HG02970 (cell line): Measurements from ENCODE around the gene MLXIP.
"Not testable (repeated sequence)": the region's sequence is repeated elsewhere in the genome, so short reads cannot be mapped to it uniquely, and the experiment has no call there.

Source experiments
- ATAC-seq: cut with Tn5 transposase; IDR thresholded peaks from one replicate; pipeline ENCODE4 v1.9.1; 2021; ENCODE audit warnings: mild to moderate bottlenecking, moderate library complexity, moderate number of reproducible peaks; ENCODE audit not compliant: unreplicated experiment, low FRiP score

MLXIP gene

DNA sequence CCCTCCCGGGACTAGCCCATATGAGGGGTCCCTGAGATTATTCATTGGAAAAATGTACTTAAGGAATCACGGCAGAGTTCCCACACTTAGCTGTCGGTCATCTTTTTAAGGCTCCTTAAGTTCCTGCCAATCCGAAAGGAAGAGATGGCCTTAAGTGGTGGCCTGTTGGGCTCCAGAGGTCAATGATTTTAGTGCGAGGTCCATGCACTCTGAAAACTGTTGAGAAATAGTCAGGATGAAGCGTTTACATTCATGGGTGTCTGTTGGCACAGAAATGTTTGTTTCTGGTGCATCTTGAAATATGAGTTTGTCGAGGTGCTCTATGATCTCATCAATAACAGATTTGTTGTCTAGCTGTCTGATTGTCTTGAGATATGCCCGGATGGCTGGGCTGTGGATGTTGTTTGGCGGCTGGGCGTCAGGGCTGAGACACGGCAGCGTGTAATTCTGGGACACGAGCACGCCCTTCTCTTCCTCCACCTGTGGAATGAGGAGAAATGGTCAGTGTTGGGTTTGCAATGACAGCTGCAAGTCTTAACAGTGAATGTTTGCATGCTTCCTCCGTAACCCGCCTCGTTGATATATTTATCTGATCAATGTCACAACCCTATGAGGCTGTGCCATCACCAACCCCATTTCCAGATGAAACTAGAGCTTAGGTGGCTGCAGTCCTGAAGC, 93.8 kb downstream of the MLXIP start:
- ATAC-seq: no peak

DNA sequence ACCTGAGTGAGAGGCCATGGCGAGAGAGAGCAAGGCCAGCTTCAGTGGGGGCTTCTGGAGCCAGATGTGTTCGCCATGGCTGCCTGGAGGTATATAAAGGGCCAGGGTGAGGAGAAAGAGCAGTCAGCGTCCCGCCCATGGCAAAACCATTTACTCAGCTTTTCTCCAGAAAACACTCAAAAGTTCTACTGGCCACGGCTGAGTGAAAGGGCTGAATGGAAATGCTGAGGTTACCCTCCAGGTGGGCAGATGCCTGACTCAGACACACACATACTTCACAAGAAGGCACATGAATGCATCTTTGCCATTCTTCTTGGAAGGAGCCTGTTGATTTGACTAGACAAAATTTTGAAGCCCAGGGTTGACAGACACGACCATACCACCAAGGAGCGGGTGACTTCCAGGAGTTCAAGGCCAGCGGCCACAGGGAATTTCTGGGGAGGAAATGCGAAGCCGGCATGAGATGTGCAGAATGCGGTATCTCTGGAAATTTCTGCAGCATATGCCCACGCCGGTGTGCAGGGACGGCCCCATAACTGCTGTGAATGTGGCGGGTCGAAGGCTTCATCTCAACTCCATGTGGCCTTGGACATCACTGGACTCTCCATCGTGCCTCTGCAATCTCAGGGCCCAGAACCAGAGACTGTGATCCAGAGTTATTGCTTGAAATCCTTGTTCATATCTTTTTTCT, 95.7 kb downstream of the MLXIP start, which contains the start of gene IL31:
Gene IL31, minus strand, starts transcription at position 67 of the 691 bp plus-strand sequence. Its CDS starts 49 bp downstream, at position 18.
- ATAC-seq: no peak

DNA sequence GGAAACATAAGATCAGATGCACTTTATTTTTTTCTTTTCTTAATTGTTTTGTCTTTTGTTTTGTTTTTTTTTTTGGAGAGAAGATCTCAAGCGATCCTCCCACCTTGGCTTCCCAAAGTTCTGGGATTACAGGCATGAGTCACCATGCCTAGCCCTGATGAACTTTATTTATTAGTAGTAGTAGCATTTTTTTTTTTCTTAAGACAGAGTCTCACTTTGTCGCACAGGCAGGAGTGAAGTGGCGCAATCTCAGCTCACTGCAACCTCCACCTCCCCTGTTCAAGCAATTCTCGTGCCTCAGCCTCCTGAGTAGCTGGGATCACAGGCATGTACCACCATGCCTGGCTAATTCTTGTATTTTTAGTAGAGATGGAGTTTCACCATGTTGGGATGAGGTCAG, 97.9 kb downstream of the MLXIP start:
- not testable (repeated sequence) for ATAC-seq

DNA sequence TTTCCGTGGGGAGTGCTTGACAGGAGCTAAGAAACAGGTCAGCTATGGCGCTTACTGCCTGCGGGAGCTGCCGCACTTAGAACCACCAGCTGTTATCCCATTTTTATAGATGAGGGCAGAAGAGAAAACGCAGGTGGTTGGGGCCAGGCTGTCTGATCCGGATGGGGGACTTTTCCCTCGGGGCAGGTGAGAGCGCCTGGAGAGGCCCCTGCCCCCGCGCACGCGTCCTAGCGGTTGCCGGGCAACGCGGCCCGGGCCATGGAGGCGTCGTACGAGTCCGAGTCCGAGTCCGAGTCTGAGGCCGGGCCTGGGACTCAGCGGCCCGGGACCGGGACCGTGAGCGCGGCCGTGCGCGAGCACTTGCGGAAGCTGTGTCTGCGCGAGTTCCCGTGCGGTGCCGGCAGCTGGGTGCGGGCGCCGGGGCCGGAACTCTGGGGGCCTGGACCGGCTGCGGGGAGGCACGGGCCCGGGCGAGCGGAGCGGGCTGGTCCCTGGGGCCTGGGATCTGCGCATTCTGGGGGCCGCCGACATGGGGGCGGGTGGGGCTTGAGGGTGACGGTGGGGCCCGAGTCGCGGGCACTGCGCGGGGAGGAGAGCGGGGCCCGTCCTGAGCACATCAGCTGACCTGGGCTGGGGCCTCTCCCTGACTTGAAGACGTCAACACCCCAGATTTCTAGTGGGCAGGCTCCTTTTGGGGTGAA, 104.5 kb downstream of the MLXIP start, which contains the start of gene LRRC43:
Gene LRRC43, plus strand, starts transcription at position 237 of the 701 bp plus-strand sequence. Its CDS starts 22 bp downstream, at position 259.
- ATAC-seq: no peak

DNA sequence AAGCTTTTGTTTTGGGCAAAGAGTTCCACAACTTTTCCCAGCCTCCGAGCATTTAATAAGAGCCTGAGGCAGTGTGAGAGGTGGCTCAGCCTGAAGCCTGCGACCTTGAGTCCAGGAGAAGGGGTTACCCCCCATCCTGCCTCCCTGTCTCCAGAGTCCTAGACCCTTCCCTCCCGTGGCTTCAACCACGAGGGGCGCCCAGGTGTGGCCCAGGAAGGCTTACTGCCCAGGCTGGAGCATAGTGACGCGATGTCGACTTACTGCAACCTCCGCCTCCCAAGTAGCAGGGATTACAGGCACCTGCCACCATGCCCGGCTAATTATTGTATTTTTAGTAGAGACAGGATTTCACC, 105.0 kb downstream of the MLXIP start:
- no peak for ATAC-seq

DNA sequence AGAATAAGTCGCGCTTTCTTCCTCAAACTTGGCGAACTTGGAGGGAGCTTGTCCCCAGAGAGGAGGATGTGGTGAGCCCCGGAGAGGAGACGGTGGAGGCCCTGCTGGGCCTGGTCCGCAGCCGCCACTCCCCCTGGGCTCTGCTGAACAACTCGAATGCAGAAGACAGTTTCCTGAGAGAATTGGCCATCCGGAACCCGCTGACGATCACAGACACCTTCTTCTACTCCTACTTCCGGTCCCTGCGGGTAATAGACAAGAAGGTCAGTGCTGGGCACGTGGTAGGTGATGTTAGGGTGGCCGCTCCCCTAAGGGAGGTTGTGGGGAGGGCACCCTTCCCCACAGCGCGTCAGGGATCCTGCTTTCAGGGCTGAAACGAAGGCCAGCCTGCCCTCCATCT, 106.0 kb downstream of the MLXIP start:
- no peak for ATAC-seq

DNA sequence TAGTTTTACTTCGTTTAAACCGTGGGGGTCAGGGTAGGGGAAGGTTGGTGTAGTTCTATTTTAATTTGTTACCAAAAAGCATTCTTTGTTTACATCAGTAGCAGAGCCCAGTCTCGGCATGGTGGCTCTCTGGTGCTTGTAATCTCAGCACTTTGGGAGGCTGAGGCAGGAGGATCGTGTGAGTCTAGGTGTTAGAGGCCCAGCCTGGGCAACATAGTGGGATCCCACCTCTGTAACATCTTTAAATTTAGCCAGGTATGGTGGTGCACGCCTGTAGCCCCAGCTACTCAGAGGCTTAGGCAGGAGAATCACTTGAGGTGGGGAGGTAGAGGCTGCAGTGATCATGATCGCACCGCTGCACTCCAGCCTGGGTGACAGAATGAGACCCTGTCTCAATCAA, 106.5 kb downstream of the MLXIP start:
- ATAC-seq: no peak

DNA sequence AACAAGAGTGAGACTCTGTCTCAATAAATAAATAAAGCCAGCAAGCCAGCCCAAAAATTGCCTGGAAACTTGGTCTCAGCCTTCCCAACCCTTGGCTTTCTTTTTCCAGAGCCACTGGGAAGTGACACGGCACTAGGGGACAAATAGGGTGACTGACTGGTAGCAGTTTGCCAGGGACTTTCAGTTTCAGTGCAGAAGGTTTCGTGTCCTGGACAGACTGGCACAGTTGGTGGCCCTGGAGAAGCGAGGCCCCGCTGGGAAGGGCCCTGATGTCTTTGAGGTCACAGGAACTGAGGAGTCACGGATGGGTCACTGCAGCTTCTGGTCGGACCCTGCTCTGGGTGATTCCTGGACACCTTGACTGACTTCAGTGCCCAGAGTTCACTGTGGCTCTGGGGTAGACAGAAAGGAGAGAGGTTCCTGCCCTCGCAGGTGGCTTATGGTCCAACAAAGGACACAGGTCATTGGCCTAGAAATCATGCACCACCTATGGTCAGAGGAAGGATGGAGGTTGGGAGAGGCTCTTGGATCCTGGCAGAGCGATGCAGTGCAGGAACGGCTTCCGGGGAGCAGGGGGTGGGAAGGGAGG, 107.0 kb downstream of the MLXIP start:
- ATAC-seq: no peak

DNA sequence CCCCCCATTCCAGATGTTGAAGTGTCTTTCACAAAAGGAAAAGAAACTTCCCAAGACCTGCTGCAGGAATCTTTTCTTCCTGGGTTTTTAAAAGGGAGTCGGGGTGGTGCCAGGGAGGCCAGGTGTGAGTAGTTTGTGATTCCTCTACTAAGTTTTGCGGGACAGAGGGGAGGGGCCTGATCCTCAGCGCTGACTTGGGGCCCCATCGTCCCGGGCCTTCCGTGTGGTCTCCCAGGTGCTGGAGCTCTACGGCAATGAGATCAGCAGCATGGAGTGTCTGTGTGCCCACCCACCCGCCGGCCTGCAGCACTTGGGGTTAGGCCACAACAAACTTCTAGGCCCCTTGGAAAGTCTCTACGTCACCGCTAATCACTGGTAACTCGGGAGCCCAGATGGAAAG, 108.9 kb downstream of the MLXIP start:
- no peak for ATAC-seq

DNA sequence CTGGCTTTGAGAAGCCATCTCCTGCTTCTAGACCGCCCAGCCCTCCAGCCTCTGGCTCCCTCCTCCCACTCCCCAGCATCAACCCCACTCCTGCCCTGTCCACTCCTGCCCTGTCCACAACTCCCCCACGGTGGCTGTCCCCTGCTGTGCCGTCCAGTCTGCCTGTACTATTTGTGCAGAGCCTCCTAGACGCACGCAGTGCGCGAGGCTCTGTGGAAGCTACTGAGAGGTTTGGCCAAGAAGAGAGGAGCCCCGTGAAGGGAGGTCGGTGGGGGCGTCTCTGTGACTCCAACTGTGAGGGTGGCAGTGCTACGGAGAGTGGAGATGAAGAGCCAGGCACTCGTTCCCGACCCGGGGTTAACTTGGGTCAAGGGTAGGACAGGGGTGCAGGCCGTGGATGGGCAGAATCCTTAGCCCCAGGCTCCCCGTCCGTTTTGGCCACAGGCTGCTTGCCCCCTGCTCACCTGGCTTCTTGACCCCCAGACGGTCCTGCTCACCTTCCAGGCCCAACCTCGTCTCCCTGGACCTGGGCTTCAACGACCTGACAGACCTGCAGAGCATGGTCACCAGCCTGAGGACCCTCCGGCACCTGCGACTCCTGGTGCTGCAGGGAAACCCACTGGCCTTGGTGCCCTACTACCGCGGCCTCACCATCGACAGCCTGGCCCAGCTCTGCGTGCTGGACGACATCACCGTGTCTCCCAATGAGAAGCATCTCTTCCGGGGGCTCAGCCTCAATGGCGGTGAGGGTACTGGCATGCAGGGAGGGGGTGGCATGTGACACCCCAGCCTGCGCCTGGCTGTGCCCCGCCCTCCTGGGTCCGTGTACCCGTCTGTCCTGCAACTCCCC, 111.3 kb downstream of the MLXIP start:
- ATAC-seq: no peak

DNA sequence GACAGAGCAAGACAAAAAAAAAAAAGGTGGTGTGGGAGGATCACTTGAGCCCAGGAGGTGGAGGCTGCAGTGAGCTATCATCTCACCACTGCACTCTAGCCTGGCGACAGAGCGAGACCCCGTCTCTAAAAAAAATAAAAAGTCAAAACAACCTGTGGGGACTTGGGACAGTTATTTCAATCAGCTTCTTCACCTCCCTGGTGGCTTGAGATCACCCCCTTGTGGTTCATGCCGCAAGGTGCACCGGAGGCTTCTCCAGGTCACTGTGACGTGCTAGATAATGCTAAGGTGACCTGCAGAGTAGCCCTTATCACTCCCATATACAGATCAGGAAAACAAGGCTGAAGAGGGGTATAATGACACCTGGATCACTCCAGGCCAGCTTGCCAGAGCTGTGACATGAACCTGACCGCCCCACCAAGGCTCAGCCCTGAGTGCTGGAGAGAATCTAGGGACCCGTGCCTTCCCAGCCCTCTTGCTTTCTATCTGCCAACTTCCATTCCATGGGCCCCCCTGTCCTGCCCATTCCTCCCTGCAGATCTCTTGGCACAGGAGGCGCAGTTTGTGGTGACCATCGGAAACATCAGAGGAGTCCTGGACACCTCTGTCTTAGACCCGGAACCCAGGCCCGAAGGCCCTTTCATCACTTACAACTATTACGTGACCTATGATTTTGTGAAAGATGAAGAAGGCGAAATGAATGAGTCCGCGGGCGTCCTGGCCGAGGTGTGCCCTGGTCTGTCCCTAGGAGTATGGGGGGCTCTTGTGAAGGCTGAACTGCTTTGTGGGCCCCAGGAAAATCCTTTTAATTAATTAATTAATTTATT, 112.5 kb downstream of the MLXIP start:
- ATAC-seq: no peak

DNA sequence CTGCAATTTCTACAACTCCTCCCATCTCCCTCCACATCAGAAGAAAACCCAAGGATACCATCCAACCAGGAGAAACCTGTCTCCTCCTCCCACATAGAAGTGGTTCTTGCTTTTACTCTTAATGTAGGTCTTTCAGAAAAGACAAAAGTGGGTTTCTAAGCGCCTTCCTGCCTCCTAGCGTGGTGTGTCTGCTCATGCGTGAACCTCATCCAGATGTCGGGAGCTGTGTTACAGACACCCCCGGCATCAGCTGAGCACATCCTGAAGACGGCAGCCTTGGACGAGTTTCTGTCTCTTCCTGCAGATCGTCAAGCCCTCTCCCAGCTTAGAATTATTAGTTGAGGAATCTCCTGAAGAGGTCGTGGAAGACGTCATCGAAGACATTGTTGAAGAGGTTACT, 113.9 kb downstream of the MLXIP start:
- ATAC-seq: no peak

DNA sequence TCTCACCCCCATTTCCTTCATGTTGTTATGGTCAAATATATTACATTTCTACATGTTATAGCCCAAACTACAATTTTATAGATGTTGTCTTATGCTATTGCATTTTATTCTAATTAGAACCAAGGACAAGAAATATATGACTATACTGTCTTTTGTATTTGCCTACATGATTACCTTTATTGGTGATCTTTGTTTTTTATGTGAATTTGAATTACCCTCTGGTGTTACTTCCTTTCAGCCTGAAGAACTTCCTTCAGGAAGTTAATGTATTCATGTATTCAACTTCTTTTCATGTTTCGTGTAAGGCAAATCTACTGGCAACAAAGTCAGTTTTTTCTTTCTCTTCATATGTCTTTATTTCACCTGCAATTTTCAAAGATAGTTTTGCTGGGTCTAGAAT, 116.2 kb downstream of the MLXIP start:
- ATAC-seq: no peak

DNA sequence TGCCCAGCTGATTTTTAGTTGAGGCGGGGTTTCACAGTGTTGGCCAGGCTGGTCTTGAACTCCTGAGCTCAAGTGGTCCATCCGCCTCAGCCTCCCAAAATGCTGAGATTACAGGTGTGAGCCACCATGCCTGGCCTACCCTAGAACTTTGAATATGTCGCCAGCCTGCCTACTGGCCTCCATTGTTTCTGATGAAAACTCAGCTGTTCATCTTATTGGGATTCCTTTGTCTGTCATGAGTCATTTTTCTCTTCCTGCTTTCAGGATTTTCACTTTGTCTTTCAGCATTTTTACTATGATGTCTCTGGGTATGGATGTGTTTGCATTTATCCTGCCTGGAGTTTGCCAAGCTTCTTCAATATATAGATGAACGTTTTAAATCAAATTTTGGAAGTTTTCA, 116.8 kb downstream of the MLXIP start:
- ATAC-seq: no peak
